ENCODE results near the gene TXNL4A. TPM values are rescaled to one million over a fixed set of nuclear protein-coding genes. Genes with fewer than 3 reads are reported as not detected.

The TXNL4A gene
- total RNA-seq, 1 experiment from 2014 or later: 178 TPM

DNA sequence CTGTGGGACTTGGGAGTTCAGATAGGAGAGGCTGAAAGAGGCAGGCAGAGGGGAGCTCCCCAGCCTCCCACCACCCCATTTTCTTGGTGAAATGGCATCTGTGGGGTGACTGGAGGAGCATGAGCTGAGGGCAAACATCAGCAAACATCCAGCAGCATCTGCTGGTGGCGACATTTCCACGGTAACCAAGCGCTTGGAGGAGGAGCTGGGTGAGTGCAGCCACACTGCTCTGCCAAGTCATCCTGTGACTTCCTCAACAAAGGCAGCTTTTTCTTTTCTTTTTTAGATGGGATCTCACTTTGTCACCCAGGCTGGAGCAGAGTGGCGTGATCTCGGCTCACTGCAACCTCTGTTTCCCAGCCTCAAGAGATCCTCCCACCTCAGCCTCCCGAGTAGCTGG lies 5.6 kb downstream of the TXNL4A start:
- POLR2A ChIA-PET: no interaction called here
- peaks cover 73% of the 10 kb centered on the region; the same call in 1 of the 2 replicates for H4K20me1 ChIP-seq (ENCODE audit: insufficient read depth)
- intact Hi-C loops (cut with micrococcal nuclease): loop anchor here (10.0 kb wide), 1 partner anchor 132 kb away; no protein-coding TSS in a partner anchor

More for the DNA sequence above, 5.6 kb downstream of the TXNL4A start:
- Histone ChIP-seq H3K4me2 (ENCODE audit: low read length) (no peak overlapping the region), H3K9me3 (ENCODE audit: control insufficient read depth in 1 of 2, insufficient read depth in 1 of 2, low read depth in 1 of 2, low read length in 2 of 2) (no peaks in the 10 kb centered on the region), H3K9ac (ENCODE audit: low read length) (no peak overlapping the region), H3K79me2 (ENCODE audit: insufficient read depth, low read length) (peaks cover 100% of the 10 kb centered on the region), H3K27ac (ENCODE audit: low read depth, low read length) (no peak overlapping the region), H3K27me3 (ENCODE audit: insufficient read depth, low read length) (no peaks in the 10 kb centered on the region), H3K9me2 (ENCODE audit: insufficient read depth) (no peaks in the 10 kb centered on the region), H3K36me3 (ENCODE audit: control insufficient read depth in 1 of 2, insufficient read depth in 2 of 2, low read length in 2 of 2) (peaks cover 18 to 35% of the 10 kb centered on the region in 2 experiments; a peak in 3 of 4 replicates), H3K4me1 (ENCODE audit: control insufficient read depth in 1 of 2, insufficient read depth in 2 of 2, low read length in 2 of 2) (peaks cover 5 to 29% of the 10 kb centered on the region in 2 experiments), H2AFZ (ENCODE audit: low read depth, low read length, poor library complexity, severe bottlenecking) (no peak overlapping the region), H3K4me3 (replicated peaks in 1 of 2; ENCODE audit: low read depth in 1 of 2, low read length in 2 of 2) (no peak overlapping the region)
- DNase-seq (ENCODE audit: low read depth, low spot score) (no peak), ATAC-seq (no peak)
- TF ChIP-seq, protein P1, sequence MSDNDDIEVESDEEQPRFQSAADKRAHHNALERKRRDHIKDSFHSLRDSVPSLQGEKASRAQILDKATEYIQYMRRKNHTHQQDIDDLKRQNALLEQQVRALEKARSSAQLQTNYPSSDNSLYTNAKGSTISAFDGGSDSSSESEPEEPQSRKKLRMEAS (IDR thresholded peaks at IDR 0.05): no peak
- TF ChIP-seq JUND (IDR thresholded peaks at IDR 0.05): no peak
- TF ChIP-seq, protein P2, sequence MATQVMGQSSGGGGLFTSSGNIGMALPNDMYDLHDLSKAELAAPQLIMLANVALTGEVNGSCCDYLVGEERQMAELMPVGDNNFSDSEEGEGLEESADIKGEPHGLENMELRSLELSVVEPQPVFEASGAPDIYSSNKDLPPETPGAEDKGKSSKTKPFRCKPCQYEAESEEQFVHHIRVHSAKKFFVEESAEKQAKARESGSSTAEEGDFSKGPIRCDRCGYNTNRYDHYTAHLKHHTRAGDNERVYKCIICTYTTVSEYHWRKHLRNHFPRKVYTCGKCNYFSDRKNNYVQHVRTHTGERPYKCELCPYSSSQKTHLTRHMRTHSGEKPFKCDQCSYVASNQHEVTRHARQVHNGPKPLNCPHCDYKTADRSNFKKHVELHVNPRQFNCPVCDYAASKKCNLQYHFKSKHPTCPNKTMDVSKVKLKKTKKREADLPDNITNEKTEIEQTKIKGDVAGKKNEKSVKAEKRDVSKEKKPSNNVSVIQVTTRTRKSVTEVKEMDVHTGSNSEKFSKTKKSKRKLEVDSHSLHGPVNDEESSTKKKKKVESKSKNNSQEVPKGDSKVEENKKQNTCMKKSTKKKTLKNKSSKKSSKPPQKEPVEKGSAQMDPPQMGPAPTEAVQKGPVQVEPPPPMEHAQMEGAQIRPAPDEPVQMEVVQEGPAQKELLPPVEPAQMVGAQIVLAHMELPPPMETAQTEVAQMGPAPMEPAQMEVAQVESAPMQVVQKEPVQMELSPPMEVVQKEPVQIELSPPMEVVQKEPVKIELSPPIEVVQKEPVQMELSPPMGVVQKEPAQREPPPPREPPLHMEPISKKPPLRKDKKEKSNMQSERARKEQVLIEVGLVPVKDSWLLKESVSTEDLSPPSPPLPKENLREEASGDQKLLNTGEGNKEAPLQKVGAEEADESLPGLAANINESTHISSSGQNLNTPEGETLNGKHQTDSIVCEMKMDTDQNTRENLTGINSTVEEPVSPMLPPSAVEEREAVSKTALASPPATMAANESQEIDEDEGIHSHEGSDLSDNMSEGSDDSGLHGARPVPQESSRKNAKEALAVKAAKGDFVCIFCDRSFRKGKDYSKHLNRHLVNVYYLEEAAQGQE (IDR thresholded peaks at IDR 0.05; ENCODE audit: low read depth): no peak
- TF ChIP-seq ZFX (IDR thresholded peaks at IDR 0.05): no peak
- no peak for TF ChIP-seq SIN3A (IDR thresholded peaks at IDR 0.05; ENCODE audit: low read depth)
- no peak for TF ChIP-seq ELF1 (IDR thresholded peaks at IDR 0.05; ENCODE audit: borderline replicate concordance, low read depth)
- no peak for TF ChIP-seq ZNF274 (IDR thresholded peaks at IDR 0.05; ENCODE audit: low read depth, low read length)
- TF ChIP-seq EZH2 (IDR thresholded peaks at IDR 0.05): no peak
- no peak for TF ChIP-seq POLR2A (IDR thresholded peaks at IDR 0.05; ENCODE audit: borderline replicate concordance, extremely low read depth, insufficient read depth, insufficient read length)
- TF ChIP-seq, protein P3, sequence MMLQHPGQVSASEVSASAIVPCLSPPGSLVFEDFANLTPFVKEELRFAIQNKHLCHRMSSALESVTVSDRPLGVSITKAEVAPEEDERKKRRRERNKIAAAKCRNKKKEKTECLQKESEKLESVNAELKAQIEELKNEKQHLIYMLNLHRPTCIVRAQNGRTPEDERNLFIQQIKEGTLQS (IDR thresholded peaks at IDR 0.05): no peak
- no peak for TF ChIP-seq TCF7L2 (IDR thresholded peaks at IDR 0.05; ENCODE audit: borderline replicate concordance, extremely low read depth, insufficient read depth, insufficient read length)
- TF ChIP-seq EZH2phosphoT487 (IDR thresholded peaks at IDR 0.05; ENCODE audit: borderline replicate concordance): no peak
- no peak for TF ChIP-seq POLR2AphosphoS5 (IDR thresholded peaks at IDR 0.05; ENCODE audit: low read depth, low read length)
- no peak for TF ChIP-seq SP1 (IDR thresholded peaks at IDR 0.05; ENCODE audit: low read depth)
- no peak for TF ChIP-seq CBX3 (IDR thresholded peaks at IDR 0.05; ENCODE audit: low read depth)
- BruUV-seq (replicated peaks): no TSS peak
- RAD21 ChIA-PET (ENCODE audit: low non-redundant PET in 1 of 2, low total read pairs in 2 of 2, uncharacterized antibody in 2 of 2, unreplicated experiment in 2 of 2): no interaction called here
- CTCF ChIA-PET: no interaction called here
